Stimulated activated CD4-positive, alpha-beta T cell treated with anti-CD3 and anti-CD28 coated beads, Interleukin-1b, Interleukin-23, amount 100 ng/mL, for 24 hours (primary cell): Measurements from ENCODE around the gene NDUFS4.
"Not testable (repeated sequence)": the region's sequence is repeated elsewhere in the genome, so short reads cannot be mapped to it uniquely, and the experiment has no call there.

Experiments used
- DNase-seq, 4 experiments: peaks; one replicate each; pipeline ENCODE4 v3.0.0-alpha.2; 2020; ENCODE audit warnings: low read depth in 4 of 4, low spot score in 1 of 4

NDUFS4 gene

GRCh38 chr5:53575101-53575500 is 14.7 kb downstream of the NDUFS4 start:
- no peak for DNase-seq

- DNase-seq: no peak
Observed at GRCh38 chr5:53575831-53576230, 15.4 kb downstream of the NDUFS4 start.

- no peak for DNase-seq
Observed at GRCh38 chr5:53576674-53577073, 16.2 kb downstream of the NDUFS4 start.

GRCh38 chr5:53578854-53579253 is 18.4 kb downstream of the NDUFS4 start:
- DNase-seq: no peak

- DNase-seq: no peak
Observed at GRCh38 chr5:53580547-53580946, 20.1 kb downstream of the NDUFS4 start.

GRCh38 chr5:53582225-53582624 is 21.8 kb downstream of the NDUFS4 start:
- DNase-seq: no peak

- no peak for DNase-seq
Observed at GRCh38 chr5:53590759-53591158, 30.3 kb downstream of the NDUFS4 start.

GRCh38 chr5:53594419-53594818 is 34.0 kb downstream of the NDUFS4 start:
- DNase-seq: no peak

- DNase-seq: no peak
Observed at GRCh38 chr5:53597894-53598293, 37.5 kb downstream of the NDUFS4 start.

GRCh38 chr5:53601570-53601969 is 41.1 kb downstream of the NDUFS4 start:
- no peak for DNase-seq

- no peak for DNase-seq
Observed at GRCh38 chr5:53603009-53603687, 42.7 kb downstream of the NDUFS4 start.

GRCh38 chr5:53604309-53604708 is 43.9 kb downstream of the NDUFS4 start:
- no peak for DNase-seq

- no peak for DNase-seq
Observed at GRCh38 chr5:53607886-53608285, 47.4 kb downstream of the NDUFS4 start.

GRCh38 chr5:53608897-53609296 is 48.5 kb downstream of the NDUFS4 start:
- DNase-seq: not testable (repeated sequence)

- DNase-seq: no peak
Observed at GRCh38 chr5:53613061-53613460, 52.6 kb downstream of the NDUFS4 start.

GRCh38 chr5:53613536-53613935 is 53.1 kb downstream of the NDUFS4 start:
- no peak for DNase-seq

- DNase-seq: no peak
Observed at GRCh38 chr5:53614376-53614885, 54.0 kb downstream of the NDUFS4 start.

- DNase-seq: no peak
Observed at GRCh38 chr5:53616939-53617549, 56.6 kb downstream of the NDUFS4 start.

- DNase-seq: no peak
Observed at GRCh38 chr5:53631251-53631650, 70.8 kb downstream of the NDUFS4 start.

GRCh38 chr5:53642061-53642460 is 81.6 kb downstream of the NDUFS4 start:
- no peak for DNase-seq

- no peak for DNase-seq
Observed at GRCh38 chr5:53643445-53643844, 83.0 kb downstream of the NDUFS4 start.

- no peak for DNase-seq
Observed at GRCh38 chr5:53645078-53645477, 84.6 kb downstream of the NDUFS4 start.

GRCh38 chr5:53649352-53649751 is 88.9 kb downstream of the NDUFS4 start:
- DNase-seq: no peak
